Islet precursor cell (in vitro differentiated cells): Measurements from ENCODE around the gene GSAP.
A peak's percentile ranks its signal among the peaks of the same experiment; 100 is the strongest.

ENCODE experiments used
- DNase-seq: peaks from one replicate; pipeline ENCODE4 v3.0.0-alpha.2; 2018

Gene GSAP

GRCh38 chr7:77433901-77434300 lies 17.8 kb upstream of the GSAP start:
- DNase-seq = no peak

GRCh38 chr7:77430927-77431326 lies 14.8 kb upstream of the GSAP start:
- DNase-seq = peak; percentile 59

GRCh38 chr7:77428777-77429231 lies 12.7 kb upstream of the GSAP start:
- peak; percentile 63 for DNase-seq

DNA sequence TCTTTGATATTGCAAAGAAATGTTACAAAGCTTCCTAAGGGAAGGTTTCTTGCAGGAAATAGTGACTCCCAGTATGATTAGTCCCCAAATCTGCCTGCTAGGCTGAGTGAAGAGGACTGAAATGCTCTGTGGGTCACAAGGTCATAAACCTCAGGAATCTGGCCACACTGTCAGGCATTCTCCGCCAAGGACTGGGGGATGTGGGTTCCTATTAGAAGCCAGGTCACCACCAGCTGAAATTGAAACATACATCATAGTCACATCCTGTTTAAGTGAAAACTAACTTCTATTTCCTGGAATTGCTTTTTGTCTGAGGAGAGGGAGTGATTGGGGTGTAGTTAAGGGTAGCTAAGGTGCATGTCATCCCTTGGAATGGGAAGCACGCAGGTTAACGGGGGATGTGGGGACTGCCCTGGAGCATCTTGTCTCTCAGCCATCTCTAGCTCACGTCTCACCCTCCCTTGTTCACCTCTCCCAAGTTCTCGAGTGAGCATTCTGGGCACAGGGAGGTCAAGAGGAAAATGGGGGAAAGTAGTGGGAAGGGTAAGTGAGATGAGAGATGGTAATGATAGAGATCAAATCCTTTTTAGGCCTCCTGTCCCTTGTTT lies 12.0 kb upstream of the GSAP start:
- peak; percentile 91 for DNase-seq

GRCh38 chr7:77426521-77427051 lies 10.4 kb upstream of the GSAP start:
- DNase-seq = peak; percentile 68

- DNase-seq = no peak
Measured at GRCh38 chr7:77426052-77426404, 9.9 kb upstream of the GSAP start.

DNA sequence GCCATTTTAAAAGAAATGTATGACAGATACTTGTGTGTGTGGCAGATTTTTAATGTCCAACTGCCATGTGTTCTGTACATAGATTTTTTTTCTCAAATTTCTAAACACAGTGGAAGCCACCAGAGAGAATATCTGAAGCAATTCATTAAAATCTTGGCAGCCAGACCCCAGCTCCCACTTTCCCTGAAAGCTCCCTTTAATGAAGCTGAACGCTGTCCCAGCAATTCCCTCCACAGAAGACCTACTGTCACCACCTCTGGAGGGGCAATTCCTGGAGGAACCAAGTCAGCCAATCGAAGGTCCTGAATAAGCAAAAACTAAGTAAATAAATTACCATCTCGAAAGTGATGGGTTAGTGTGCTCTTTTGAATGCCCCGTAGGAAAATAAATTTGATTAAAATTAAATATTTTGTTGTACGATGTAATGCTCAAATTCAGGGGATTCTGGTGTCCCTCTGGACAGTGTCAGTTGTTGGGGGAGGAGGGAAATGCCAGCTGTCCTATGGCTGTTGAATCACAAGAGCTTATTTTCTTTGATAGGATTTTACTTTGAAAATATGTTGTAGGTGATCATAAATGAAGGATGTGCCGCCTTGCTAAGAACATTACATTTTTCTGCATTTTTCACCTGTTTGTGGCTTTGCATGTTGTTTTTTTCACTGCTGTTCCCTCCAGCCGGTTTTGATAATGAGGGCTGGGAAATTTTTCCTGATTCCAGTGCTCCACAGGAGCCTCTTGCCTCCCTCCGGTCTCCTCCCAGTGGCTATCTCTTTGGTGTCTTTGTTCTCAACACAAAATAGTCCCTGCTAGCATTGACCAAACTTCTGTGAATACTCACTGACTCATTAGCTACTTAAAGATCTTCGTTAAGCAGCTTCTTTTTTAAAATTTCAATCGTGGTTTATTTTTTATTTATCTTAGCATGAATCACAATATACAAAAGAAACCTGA lies 9.2 kb upstream of the GSAP start:
- DNase-seq = peak; percentile 82

GRCh38 chr7:77422500-77422899 lies 6.4 kb upstream of the GSAP start:
- no peak for DNase-seq

GRCh38 chr7:77420986-77421672 lies 5.0 kb upstream of the GSAP start:
- DNase-seq = no peak

GRCh38 chr7:77420438-77420837 lies 4.3 kb upstream of the GSAP start:
- no peak for DNase-seq

DNA sequence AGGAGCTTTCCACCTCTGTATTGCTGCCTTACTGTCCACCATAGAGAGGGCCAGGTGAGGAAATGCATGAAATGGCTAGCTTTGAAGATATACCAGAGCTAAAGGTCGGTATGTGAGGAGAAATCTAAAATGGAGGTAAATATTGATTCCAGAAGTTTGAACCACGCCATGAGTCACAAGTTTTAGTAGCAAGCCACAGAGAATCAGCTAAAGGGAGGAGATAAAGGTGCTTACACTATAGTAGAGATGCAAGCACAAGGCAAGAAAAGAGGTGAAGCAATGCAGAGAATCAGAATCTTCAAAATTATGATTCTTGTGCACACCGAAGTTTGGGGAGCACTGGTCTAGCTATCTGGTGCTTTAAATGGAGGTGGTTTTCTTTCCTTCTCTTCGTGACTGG lies 3.0 kb upstream of the GSAP start:
- DNase-seq = no peak

- DNase-seq = no peak
Measured at GRCh38 chr7:77417801-77418200, 1.7 kb upstream of the GSAP start.

DNA sequence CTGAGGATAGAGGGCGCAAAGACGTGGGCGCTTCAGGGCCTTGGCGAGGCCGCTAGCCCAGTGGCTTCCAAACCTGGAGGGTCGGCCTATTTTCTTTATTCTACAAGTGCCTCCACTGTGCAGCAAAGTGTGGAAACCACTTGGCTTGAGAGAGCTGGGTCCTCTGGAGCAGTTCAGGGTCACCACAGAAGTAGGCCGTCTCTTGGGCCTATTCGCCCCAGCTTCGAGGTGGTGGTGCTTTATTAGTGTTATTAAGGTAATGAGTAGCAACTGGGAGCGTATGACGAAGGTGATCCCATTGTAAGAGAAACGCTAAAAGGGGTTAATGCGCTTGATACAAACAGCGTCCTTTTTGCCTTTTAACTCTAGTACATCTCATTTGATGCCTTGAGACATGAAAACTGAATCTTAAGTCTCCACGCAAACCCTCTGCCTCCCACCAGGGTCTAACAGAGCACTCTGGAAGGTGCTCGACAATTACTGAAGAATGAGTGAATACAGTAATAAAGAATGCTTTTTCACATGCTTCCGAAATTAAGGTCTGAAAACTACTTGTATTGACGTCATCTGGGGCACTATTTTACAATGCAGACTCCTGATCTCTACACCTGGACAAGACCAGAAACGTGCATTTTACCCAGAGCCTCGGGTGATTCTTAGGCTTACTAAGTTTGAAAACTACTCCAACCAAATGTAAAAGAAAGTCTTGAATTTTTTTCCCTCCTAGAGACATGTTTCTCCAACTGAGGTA lies 647 bp upstream of the GSAP start:
- no peak for DNase-seq

GRCh38 chr7:77415476-77415822 lies 700 bp downstream of the GSAP start:
- DNase-seq = no peak

DNA sequence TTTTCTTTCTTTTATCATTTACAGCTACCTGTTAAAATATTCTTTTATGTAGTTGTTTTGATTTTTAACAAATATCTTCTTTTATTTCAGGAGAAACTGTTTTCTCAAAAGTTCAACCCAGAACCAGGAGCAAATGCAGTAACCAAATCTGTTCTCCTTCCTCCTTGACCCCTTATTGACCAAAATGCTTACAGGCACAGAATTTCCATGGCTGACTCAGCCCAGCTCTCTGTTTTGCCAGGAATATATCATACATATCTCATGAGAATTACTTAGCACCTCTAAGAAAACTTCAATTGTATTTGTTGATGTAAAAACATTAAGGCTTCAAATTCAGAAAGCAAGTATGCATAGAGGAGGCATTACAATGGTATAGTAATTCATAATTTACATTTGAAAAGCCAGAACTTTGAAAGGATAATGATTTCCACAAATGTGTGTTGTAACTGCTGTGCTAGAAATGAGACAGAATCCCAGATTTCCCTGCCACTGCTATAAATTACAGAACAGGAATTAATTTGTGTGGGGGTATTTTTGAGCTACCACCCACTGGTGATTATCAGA lies 2.2 kb downstream of the GSAP start:
- no peak for DNase-seq

DNA sequence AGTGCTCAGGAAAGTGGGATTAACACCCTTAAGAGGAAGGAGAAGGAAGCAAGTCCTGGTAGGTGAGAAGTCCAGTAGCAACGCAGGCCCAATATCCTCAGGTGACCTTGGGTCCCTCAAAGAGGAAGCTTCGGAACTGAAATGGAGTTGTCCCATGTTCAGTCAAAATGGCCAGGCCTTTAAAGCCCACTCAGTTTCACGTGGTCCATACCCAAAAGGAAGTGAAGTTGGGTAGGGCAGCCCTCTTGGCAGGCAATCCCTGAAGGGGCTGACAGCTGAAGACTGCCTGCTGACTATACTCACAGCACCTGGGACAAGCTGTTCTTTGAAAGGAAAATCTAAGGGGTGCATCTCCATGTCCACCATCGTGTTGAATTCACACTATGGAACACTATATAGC lies 3.0 kb downstream of the GSAP start:
- no peak for DNase-seq

DNA sequence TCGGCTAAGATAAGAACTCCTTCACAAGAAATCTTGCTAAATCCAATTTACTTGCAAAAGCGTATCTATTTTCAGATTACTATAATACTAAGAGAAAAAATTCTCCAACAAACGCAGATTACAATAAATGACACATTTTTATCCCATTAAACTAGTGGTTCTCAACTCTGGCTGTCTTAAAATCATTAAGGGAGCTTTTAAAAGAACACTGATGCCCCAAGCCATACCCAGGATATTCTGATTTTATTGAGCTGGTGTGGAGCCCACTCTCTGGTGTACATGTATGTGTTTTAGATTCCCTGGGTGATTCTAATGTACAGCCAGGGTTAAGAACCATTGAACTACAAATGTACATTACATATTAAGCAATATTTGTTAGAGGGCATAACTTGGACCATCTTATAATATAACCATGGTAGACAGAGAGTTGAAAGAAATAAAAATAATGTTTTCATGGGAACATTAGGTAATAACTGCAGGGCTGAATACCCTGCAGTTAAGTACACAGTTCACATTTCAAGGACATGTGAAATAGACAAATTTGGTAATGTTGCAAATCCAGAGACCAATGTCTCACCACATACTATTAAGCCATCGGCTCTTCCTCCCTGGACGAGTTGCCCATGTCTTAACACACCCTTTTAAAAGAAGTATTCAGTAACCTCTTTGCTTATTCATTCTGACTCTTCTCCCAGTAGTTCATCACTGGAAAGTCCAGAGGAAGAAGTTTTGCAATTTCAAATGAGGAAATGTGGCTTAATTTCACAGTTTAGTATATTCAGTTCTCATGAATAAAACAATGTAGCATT lies 6.2 kb downstream of the GSAP start:
- no peak for DNase-seq

DNA sequence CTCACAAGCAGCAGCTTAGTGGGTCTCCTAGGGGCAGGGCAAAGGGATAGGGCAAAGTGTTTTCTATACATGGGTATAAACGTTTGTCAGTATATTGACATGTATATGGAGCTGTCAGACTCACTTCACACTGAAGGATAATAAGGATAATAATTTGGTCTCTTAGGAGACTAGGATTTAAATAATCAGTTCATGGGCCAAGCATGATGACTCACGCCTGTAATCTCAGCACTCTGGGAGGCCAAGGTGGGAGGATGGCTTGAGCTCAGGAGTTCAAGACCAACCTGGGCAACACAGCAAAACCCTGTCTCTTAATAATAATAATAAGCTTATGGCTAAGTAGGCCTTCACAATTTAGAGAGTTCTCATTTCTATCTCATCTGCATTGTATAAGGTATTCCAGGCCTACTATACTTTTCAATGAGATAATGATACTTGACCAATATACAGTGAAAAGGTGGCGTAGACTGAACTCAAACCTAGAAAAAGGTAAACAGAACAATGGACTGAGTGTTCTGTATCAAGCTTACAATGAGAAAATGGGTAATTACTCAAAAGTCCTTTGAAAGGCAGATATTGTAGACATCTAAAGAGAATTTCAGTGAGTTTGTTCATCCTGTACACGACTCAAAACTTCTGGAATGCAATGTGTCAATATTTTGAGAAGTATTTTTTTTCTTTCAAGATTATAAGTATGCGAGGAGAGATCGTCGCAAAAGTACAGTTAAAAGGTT lies 7.0 kb downstream of the GSAP start:
- DNase-seq = no peak

DNA sequence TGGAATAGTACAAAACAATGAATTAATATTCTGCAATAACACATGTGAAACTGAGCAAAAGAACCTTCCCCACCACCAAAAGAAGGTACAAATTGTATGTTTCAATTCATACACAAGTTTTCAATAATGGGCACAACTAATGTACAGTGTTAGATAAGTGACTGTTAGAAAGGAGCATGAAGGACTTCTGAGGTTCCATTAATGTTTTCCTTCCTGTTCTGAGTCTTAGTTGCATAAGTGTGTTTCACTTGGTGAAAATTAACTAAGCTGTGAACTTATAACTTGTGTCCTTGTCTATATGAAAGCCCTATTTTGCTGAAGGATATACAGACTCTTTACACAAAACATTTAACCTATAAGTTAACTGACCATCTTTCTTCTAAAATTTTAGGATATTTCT lies 8.2 kb downstream of the GSAP start:
- no peak for DNase-seq

GRCh38 chr7:77406421-77406820 lies 9.7 kb downstream of the GSAP start:
- no peak for DNase-seq

DNA sequence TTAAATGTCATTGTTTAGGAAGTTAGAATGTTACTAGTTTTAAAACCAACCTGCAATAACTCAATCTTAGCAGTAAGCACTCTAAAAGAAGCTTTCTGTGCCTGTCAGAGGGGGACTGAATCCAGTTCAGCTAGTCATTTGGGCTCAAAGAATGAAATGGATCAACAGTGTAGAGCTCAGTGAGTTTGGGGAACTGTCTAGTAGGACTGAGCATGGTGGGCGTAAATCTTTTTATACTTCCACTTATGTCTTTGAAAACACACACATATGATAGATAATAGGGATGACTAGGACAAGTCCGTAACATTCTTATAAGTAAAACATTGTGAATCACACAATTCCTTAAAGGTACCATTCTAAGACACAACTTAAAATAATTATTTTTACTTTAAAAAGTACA lies 11.5 kb downstream of the GSAP start:
- DNase-seq = no peak
